NCI-H128 (cell line): ENCODE data around the gene PKP1.

Experiments
- DNase-seq: peaks from one replicate; lab custom pipeline; 2025; ENCODE audit not compliant: unreplicated experiment; lab: John Stamatoyannopoulos, UW

PKP1 gene

DNA sequence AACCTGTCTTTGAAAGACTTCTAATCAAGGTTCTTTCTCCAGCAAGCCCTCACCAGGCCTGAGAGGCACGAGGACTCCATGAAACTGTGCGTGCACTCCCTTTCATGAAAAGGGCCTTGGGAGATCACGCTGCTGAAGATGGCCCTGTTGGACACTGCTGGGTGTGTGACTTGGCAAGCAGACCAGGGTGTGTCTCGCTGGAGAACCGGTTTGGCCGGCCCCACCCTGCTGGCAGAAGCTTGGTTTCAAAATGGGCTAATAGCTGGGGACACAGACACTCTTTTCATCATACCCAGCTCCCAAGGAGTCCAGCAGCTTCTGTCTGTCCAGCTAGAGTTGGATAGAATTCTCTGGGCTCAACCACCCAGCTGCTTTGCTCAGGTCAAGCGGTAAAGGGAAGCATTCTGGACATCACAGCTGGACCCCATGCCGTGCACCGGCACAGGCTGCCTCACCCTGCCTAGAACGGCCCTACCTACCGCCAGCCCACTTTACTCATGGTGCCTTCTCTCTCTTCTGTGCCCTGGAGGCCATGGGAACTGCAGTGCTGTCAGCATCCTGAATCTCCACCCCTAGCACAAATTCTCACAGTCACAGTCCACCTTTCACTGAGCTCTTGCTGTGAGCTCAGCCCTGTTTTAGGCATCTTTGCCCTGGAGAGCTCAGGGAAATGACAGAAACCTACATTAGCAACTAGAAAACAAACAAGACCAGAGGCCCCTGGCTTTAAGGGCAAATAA is 24.6 kb downstream of the PKP1 start:
- DNase-seq: no peak

DNA sequence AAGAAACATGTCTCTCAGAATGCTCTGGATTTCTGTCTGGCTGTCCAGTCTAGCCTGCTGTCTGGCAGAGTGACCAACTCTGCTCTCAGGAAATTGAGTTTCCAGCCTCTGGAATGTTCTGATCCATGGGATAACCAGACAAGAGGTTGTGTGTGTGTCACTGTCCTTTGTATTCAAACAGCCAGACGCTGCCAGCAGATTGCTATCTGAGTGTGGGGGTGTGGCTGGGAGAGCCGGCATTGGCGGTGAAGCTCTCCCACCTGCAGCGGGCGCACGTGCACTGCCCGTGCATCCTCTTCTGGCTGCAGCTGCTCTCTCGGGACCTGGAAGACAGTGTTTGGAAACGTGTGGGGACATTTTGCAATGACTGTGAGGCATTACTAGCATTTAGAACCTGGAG is 26.1 kb downstream of the PKP1 start:
- peak; percentile 68 for DNase-seq

DNA sequence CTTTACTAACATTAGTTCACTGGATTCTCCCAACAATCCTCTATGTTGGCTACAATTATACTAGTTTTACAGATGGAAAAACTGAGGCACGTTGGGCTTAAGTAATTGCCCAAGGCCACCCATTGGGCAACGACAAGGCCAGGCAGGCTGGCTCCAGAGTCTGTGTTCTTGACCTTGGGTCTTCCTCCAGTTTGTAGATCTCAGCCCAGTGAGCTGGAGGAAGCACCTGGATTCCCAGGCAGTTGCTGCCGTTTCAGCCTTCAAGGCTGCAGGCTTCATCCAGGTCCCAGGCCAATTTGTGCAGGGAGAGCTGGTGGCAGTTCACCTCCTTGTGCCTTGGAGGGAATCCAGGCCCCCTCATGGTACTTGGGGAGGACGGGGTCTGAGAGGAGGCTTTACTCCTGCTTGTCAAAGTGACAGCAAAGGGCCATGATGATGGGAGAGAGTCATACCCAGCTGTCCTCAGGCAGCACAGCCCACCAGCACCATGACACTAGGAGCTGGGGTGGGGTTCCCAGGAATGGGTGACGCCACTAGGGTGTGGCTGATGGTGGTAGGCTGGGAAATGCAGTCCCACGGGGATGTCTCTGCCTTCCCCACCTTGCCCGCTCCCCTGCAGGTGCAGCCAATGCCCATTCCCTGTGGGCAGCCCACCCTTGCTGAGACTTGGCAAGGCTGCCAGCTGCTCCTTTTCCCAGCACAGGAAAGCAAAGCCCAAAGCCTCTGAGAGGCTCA is 27.1 kb downstream of the PKP1 start:
- no peak for DNase-seq

DNA sequence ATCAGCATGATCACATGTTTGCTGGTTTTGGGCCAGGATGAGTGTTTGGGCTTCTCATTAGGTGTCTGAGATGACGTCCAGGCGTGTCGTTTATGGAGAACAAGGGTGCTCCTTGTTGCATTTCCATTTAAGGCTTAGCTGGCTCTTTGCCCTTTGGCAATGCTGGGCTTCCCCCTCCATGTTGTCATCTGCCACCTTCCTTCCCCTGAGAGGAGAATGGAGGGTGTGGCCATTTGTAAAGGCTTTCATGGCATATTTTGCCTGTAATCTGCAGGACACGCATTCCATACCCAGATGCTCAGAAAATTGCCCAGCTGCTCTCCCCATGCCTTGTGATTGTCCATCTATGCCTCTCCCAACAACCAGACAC is 27.7 kb downstream of the PKP1 start:
- peak; percentile 6 for DNase-seq

DNA sequence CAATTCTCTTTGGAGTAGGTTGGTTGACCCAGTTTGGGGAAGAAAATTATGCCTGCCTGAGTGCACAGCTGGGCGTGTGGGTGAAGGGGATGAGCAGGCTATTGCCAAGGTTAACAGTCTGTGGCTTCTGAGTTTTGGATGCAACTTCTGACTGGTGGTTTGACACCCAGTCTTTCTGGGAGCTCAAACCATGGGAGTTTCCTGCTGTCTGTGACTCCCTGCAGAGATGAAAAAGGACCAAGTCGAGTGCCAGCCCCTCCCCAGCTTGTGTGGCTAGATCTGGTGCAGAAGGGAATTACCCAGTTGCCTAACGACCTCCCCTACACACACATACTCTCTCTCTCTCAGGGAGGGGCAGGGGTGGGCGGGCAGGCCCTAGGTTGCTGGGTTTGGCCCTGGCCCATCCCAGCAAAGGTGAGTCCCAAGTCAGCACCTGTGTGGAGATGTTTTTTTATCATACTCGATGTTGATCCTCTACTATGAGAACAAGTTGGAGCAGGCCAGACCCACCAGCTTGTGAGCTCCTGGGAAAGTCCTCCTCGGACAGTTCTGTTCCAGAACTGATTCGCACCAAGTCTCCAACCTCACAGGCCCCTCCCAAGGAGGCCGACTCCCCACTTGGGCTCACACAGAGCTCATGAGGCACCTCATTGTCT is 28.2 kb downstream of the PKP1 start:
- no peak for DNase-seq

DNA sequence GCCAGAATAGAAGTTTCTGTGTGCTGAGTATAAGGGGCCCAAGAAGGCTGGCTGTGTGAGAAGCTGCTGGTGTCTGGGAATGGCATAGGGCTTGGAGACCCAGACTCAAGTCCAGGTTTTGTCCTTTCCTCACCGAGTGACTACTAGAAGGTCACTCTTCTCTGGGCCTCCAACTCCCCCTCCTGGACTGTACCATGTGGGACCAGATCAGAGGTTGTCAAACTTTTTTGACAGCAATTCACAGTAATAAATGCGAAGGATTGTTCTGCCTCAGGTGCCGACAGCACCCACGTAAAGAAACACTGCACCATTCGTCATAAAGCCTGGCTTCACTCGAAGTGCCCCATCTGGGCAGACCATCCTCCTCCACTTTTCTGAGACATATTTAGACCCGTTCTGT is 29.0 kb downstream of the PKP1 start:
- no peak for DNase-seq

DNA sequence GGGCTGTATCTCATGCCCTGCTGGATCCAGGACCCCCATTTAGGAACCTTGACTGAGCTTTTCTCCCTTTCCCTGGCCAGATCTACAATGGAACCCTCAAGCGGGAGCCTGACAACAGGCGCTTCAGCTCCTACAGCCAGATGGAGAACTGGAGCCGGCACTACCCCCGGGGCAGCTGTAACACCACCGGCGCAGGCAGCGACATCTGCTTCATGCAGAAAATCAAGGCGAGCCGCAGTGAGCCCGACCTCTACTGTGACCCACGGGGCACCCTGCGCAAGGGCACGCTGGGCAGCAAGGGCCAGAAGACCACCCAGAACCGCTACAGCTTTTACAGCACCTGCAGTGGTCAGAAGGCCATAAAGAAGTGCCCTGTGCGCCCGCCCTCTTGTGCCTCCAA is 29.8 kb downstream of the PKP1 start:
- DNase-seq: no peak

DNA sequence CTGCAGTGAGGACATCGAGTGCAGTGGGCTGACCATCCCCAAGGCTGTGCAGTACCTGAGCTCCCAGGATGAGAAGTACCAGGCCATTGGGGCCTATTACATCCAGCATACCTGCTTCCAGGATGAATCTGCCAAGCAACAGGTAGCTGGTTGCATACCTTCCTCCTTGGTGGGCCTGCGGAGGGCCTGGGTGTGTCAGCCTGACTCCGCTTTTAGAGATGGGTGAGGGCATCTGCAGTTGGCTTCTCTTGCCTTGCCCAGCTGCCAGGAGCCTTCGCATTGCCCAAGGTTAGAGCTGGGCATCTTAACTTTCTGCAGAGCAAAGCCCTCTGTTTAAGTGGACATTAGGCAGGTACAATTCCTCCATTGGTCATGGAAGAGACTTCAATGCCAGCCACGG is 33.2 kb downstream of the PKP1 start:
- no peak for DNase-seq

DNA sequence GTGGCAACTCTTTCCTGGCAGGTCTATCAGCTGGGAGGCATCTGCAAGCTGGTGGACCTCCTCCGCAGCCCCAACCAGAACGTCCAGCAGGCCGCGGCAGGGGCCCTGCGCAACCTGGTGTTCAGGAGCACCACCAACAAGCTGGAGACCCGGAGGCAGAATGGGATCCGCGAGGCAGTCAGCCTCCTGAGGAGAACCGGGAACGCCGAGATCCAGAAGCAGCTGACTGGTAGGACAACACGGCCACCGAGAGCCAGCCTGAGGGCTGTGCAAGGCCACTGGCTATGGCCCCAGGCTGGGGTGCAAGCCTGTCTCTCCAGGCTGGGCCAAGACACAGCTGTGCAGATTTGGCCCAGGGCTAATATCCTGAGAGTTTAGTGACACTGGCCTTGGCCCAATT is 34.2 kb downstream of the PKP1 start:
- DNase-seq: no peak

DNA sequence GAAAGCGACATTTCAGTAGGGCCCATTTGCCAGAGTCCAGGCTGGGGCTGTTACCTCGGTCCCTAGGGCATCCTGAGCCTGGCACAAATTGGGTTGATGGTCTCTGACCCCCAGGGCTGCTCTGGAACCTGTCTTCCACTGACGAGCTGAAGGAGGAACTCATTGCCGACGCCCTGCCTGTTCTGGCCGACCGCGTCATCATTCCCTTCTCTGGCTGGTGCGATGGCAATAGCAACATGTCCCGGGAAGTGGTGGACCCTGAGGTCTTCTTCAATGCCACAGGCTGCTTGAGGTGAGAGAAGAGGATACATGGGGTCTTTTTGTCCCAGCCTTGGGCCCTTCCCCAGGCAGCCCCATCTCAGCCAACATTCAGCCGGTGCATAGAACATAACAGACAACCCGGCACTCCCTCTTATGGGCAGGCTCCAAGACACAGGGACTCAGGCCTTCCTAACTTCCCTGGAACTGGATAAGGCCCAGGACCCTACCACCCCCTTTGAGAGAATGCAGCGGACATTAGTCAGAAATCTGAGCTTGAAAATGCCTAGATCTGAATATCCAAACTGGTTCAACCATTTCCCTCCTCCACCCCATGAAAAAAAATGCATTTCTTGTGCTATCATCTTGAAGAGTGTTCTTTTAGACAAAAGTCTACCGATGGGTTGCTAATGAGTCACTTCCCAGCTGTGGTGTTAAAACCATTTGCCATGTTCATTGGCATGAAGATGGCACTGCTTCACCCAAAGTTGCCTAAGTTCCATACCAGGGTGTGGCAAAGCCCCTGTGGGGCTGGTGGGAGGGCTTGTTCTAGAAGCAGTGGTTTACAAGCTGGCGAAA is 35.4 kb downstream of the PKP1 start:
- DNase-seq: no peak

DNA sequence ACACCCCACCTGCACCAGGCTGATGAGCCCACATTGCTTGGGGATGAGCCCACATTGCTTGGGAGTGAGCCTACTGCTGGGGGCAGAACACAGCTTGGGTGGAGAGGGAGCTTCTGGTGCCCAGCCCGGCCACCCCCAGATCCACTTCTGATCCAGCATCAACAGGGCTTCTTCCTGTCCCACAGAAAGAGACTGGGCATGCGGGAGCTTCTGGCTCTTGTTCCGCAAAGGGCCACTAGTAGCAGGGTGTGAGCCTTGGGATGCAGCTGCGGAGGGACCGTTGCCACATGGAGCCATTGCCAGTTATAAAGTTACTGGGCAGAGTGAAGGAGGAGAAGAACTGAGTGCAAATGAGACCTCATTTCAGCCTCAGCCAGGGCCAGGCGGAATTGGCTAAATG is 36.3 kb downstream of the PKP1 start:
- DNase-seq: no peak

DNA sequence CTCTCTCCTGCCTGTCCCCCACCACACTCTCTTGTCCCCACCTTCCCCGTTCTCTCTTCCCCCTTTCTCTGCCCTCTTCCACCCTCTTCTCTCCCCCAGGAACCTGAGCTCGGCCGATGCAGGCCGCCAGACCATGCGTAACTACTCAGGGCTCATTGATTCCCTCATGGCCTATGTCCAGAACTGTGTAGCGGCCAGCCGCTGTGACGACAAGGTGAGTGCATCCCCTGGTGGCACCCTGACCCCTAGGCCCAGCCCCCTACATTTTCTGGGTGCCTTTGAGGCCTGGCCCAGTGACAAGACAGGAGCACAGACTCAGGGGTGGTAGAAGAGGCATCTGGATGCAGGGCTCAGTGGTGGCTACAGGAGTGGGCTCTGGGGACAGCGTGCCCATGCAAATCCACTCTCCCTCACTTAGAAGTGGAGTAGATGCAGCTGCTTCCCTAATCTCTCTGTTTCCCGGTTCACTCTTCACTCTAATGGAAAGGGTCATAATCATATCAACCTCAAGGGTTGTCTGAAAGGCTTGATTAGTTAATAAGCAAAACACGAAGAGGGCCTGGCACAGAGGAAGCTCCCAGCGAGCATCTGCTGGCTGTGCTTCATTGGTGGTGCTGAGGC is 37.0 kb downstream of the PKP1 start:
- no peak for DNase-seq

DNA sequence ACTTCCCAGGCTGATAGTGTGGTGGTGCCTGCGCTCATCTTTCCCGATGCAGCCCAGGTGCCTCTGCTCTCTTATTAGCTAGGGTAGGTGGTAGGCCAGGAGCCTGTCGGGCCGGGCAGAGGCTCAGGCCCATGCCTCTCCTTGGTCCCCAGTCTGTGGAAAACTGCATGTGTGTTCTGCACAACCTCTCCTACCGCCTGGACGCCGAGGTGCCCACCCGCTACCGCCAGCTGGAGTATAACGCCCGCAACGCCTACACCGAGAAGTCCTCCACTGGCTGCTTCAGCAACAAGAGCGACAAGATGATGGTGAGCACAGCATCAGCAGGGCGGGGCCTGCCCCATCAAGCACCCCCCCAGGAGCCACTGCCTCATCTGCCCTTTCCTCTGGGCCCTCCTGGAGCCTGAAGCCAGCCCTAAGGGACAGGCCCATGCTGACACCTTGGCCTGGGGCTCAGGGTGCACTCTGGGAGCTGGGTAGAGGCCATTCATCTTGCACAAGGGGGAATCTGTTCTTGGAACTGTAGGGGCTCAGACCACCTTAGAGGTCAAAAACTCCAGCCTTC is 38.6 kb downstream of the PKP1 start:
- no peak for DNase-seq

DNA sequence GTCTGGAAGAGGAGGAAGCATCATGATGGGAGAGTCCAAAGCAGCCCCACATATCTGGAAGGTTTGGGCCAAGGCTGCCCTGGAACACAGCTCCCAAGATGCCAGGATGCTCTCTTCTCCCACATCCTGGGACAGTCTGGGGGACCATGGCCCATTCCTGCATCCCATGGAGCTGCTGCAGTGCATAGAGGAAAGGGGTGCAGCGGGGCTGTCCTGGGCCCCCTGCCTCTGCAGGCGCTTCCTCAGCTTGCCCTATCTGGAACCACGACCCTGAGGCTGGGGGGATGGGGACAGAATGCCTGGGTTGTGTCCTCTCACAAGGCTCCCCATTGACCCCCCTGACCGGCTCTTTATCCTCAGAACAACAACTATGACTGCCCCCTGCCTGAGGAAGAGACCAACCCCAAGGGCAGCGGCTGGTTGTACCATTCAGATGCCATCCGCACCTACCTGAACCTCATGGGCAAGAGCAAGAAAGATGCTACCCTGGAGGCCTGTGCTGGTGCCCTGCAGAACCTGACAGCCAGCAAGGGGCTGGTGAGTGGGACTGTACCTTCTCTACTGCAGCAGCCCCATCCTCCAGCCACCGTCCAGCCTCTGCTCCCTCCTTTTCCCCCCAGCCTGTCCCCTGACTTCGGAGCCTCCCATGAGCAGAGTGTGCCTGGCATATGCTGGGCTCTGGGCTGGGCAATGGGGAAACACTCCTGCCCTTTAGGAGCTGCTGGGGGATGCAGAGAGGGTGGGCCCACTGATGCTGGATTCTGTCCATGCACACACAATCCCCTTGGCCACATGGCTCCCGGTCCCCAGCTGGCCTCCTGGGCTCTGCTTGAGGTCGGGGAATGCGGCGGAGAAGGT is 39.6 kb downstream of the PKP1 start:
- no peak for DNase-seq

DNA sequence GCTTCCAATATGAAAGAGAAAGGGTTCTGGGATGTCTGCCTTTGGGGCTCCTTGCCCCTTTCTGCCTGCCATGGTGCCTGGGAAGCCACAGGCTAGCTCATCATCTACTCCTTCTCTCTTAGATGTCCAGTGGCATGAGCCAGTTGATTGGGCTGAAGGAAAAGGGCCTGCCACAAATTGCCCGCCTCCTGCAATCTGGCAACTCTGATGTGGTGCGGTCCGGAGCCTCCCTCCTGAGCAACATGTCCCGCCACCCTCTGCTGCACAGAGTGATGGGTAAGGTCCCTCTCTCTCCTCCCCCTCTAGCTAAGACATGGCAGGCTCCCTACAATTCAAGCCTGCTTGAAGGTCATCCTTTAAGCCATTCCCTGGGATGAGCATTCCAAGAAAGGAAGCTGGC is 41.0 kb downstream of the PKP1 start:
- DNase-seq: no peak

DNA sequence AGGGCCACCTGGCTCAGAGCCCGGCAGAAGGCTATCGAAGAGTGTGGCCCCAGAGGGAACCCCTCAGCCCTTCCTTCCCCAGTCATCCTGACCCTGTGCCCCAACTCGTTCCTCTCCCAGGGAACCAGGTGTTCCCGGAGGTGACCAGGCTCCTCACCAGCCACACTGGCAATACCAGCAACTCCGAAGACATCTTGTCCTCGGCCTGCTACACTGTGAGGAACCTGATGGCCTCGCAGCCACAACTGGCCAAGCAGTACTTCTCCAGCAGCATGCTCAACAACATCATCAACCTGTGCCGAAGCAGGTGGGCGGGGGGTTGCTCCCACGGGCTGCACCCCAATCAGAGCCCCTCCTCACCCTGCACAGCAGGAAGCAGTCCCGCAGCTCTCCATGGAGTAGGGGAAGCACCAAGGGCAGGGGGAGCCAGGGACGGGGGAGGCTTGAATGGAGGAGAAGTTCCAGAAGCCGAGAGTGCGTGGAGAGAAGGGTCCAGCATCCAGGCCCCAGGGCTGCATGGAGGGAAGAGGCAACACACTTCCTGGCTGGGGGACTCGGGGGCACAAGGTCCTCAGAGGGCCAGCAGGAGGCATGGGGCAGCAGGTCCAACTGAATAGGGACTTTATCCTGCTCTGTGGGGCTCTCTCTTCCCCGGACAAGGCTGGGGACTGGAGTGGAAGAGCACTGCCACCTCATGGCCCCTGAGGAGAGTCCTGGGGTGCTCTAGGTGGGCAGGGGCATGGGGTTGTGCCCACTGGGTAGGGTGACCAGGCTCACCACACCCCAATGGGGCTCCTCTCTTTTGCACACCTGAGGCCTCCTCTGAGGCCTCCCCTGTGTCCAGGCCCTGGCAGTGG is 41.7 kb downstream of the PKP1 start:
- DNase-seq: no peak

DNA sequence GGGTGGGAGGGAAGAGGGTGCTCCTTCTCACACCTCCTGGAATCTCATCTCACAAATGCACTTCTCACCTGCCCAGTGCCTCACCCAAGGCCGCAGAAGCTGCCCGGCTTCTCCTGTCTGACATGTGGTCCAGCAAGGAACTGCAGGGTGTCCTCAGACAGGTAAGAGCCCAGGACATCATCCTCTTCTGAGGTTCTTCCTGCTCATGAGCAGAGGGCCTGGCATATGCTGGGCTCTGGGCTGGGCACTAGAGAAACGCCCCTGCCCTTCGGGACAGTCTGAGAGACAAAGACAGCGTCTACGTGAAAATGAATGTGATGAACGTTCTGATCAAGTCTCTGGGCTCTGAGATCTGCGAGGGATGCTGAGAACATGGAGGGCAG is 42.4 kb downstream of the PKP1 start:
- no peak for DNase-seq

DNA sequence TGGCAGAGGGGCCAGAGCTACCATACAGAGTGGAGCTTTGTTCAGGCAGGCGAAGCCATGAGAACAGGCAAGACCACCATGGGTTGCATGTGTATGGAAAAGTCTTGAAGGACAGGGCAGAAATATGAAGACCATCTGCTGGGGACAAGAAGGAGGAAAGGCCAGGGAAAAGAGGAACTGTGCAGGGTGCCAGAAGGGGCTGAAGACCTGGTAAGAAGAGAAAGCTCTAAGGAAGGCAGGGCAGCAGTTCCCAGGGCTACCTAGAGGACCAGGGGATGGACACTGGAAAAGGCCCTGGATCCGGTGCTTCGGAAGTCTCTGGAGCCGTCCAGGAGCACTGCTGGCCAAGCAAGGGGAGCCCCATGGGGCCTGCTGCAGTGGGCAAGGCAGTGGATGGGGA is 43.4 kb downstream of the PKP1 start:
- DNase-seq: no peak

DNA sequence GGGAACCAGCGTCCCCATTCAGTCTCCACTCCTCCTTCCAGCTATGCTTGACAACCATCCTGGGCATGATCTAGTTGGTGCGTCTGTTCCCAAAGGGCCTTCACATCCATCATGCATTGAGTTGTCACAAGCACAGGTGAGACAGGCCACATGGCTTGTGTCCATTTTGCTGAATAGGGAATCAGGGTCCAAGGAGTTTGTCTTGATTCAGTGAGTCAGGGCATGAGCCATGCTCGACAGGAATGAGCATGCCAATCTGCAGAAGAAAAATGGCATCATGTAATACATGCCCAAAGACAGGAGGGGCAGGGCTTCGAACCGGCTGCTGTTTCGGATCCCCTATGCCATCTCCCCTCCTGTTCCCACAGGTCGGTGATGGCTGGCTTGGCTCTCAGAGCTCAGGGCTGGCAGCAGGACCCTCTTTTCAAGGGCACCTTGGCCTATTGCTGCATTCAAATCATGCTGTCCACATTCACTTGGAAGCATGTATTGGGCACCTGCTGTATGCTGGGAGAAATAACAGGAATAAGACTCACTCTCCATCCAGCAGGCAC is 44.5 kb downstream of the PKP1 start:
- DNase-seq: no peak
